ENCODE data around the gene NCOA1.

The NCOA1 gene

DNA sequence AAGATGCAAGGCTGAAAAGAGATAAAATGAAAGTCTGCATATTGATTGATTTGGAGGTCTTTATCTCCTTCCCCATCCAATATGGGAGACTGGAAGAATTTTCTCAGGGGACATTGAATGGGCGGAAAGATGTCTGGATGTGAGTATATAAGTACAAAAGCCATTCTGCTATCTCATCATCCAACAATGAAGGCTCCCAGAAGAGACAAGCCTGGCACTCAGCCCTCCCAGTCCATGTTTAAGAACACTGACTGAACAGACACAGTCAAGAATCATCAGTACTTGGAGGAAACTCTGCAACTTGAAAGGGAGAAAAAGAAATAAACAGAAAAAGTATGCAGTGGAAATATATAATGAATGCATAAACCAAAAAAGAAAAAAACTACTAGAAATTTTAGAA lies 221.2 kb downstream of the NCOA1 start:
- DNase-seq: no peak

DNA sequence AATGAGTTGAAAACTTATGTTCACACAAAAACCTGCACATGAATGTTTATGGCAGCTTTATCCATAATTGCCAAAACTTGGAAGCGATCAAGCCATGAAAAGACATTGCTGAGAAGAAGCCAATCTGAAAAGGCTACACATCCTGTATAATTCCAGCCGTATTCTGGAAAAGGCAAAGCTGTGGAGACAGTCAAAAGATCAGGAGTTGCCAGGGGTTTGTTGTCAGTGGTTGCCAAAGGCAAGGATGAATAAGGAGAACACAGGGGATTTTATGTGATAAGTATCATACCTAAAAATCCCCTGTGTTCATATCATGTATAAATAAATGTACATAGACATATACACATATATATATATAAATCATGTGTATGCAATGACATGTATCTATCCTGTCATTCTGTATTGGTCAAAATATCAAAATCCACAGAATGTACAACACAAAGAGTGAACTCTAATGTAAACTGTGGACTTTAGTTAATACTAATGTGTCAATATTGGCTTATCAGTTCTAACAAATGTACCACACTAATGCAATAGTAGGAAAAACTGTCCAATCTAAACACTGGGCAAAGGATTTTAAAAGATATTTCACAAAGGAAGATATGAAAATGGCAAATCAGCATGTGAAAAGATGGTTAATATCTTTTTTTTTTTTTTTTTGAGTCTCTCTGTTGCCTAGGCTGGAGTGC lies 226.4 kb downstream of the NCOA1 start:
- no peak for DNase-seq

DNA sequence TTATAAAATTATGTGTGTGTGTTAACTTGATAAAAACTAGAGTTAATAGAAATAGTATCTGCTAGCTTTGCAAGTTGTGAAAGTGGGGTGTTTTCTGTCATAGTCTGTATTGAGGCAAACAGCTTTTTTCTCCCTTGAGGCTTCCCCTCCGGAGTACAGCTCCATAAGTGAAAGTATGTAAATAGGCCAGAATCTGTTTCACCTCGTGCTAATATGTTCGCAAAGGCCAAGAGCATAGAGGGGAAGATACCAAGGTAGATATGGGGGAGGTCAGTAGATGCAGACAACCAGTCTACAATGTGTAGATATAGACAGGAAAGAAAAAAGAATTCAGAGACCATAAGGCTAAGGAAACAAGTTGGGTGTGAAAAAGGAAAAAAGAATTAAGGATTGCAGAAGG lies 229.3 kb downstream of the NCOA1 start:
- no peak for DNase-seq

DNA sequence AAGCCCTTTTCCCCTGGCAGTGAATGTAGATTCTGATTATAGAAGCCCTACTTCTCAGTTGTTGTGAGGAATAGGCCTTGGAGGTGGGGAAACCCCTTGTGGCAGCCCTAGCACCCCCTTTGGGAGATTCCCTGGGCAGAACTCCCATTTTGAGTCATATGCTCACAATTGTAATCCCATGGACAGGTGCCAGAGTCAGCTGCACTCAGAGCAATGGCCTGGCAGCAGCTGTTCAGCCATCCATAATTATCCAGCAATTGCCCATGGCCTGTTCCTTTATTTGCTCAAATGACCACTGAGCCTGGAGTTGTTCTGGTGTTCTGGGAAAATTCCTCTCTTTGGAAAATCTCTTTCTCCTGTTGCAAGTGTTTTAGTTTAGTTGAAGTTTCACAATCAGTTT lies 230.4 kb downstream of the NCOA1 start:
- DNase-seq: no peak

DNA sequence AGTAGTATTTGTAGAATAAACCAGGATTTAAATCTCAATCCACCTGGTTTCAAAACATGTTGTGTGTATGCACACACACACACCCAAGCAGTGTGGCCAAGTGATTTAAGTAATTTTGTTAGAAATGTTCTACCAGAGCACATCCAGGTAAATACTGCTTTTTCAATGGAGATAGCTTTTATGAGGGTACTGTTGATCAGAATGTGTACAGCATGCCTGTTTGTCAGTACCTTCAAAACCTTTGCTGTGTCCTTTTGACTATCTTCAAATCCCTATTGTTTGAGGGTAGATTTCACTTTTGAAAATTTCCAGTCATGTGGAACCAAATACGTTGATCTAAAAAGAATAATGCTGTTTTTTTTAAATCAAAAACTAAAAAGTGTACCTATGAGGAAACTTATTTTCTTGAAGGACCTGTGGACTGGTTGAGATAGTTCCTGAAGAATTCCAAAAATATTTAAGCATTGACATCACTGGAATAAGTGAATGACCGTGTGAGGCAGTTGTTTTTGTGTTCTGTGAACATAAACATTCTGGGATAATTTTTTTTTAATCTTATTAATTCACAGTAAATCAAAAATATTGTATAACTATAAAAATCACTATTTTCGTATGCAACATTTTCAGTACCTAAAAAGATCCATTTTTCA lies 231.2 kb downstream of the NCOA1 start:
- DNase-seq: no peak

DNA sequence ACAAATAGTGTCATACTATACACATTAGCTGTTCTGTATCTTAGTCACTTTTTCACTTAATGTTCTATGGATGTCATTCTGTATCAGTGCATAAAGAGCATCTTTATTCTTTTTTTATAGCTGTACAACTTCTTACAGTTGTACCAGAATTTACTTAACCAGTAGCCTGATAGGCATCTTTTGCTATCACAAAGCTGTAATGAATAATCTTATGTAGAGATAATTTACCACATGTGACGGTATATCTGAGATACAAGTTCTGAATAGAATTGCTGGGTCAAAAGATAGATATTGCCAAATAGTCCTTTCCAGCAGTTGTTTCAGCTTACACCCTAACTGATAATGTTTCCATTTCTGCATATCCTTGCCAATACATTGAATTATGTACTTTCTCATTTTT lies 232.1 kb downstream of the NCOA1 start:
- no peak for DNase-seq

DNA sequence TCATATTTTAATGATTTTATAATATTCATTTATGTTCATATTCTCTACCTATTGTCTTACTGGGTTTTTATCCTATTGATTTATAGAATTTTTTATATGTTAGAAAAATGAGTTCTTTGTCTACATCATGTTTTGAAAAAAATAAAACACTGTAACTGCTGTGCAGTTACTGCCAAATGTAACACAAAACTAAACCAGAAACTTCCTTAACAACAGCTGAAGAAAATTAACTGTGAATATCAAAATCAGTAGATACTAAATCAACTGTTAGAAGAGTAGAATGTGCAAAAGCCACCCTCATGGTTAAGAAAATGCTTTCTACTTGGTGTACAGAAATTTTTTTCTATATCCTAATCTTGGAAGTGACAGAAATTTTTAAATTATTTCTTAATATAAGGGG lies 232.6 kb downstream of the NCOA1 start:
- no peak for DNase-seq

DNA sequence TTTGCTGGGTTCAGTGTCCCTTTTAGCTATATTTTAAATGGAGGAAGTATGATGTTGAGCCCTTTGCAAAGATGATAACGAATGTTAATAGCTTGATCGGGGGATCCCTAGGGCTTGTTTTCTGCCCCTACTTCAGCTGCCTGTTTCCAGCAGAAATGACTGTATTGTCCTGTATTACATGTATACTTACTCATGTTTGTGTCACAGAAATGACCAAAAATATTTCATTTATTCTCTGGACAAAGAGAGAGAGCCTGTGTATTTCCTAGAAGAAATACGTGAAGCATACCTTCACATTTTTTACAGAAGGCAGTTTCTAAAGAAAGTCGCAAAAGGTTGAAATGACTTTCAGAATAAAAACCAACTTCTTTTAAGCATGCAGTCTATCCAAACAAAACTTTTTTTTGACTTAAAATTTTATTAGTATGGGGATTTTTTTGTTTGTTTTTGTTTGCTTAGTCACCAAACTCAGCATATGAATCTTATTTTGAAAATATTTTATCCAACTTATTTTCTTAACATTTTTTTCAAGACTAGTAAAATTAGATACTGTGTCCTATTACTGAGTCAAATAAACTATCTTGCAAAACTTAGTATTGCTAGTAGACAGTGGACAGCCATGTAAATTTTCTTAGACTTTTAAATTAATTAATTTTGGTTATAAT lies 233.2 kb downstream of the NCOA1 start:
- DNase-seq: no peak

DNA sequence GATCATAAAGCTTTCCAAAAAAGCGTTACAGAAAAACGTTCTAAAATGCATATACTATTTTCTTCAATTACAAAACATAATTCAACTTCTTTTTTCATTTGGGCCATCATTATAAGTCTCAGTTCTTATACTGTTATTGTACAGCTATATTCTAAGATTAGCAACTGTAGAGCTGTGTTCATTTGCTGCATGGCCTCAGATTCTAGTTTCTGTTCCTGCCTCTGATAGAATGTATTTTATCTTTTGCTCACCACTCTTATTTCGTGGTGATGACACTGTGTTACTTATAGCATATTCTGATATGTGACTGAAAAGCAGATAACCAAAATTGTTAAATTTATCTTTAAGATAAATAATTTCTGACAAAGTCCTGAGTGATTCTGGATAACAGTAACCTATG lies 234.9 kb downstream of the NCOA1 start:
- no peak for DNase-seq

DNA sequence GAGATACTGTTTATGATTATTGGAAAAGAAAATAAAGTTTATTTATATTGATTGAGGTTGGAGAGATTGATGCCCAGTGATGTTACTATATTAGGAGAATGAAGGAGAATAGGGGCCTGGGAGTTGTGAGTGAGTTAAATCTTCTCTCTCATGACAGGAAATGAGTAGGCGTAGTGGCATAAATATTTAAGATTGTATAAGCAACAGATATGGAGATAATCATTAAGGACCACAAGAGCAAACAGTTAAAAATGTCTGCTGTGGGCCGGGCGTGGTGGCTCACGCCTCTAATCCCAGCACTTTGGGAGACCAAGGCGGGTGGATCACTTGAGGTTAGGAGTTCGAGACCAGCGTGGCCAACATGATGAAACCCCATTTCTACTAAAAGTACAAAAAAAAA lies 239.4 kb downstream of the NCOA1 start:
- DNase-seq: no peak

DNA sequence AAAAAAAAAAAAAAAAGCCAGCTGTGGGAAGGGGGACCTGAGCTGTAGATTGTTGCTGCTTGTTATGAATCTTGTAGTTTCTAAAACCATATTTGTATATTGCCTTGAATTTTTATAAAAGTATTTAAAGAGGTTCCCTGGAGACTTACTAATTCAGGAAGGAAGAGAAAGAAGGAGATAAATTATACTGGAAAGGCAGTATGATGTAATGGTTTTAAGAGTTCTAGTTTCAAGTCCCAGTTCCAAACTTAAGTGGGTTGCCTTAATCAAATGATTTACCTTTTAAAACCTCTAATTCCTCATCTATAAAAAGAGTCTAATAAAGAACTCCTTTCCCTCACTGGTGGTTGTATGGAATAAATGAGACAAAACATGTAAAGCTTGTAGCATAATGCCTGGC lies 240.0 kb downstream of the NCOA1 start:
- DNase-seq: no peak

DNA sequence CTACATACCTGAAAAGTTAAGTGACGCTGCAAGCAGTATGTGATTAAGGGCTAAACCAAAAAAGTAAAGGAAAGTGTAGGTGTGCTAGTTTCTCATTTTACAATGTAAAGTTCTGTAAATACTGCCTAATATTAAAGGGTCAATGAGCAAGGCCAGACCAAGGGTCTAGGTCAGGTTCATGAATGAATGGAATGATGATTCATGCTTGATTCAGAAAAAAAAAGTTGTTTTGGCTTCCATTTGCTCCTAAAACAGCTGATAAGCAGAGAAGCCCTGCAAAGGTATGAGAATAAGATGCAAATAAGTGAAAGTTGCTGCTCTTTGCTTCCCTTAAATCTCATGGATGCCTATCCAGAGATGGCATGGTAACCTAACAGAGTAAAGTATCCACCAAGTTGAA lies 240.9 kb downstream of the NCOA1 start:
- DNase-seq: no peak

DNA sequence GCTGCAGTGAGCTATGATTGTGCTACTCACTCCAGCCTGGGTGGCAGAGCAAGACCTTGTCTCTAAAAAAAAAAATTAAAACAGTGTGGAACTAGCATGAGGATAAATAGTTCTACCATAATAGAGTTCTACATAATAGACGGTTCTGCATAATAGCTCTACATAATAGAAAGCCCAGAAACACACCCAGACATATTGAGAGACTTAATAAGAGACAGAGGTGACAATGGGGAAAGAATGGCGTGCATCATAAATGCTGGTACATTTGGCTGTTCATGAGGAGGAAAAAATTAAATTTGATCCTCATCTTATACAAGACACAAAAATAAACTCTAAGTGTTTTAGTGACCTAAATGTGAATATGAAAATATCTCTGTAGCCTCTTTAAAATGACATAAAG lies 243.7 kb downstream of the NCOA1 start:
- DNase-seq: no peak

DNA sequence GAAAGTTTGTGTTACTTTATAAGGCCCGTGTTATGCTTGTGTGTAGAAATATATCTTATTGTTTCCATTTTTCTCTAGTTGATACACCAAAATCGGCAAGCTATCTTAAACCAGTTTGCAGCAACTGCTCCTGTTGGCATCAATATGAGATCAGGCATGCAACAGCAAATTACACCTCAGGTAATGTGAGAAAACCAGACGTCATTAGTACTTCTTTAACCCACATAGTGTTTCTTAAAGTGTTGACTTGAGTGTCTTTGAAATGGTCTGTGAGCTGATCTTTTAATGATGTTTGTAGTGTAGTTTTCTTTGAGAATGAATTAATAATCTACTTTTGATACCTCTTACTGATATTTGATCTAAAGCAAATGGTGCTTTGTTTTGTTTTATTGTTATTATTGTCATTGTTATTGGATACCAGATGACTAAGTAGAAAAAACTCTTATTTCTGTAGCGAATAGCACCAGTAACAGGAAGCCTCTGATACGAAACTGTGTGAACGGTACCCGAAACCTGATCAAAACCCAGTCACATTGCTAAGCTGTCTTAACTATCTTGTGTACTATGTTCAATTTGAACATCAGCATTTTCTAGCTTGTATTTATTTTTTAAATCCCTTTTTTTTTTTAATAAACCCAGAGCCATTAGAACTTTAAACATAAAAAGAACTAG lies 248.4 kb downstream of the NCOA1 start:
- no peak for DNase-seq

DNA sequence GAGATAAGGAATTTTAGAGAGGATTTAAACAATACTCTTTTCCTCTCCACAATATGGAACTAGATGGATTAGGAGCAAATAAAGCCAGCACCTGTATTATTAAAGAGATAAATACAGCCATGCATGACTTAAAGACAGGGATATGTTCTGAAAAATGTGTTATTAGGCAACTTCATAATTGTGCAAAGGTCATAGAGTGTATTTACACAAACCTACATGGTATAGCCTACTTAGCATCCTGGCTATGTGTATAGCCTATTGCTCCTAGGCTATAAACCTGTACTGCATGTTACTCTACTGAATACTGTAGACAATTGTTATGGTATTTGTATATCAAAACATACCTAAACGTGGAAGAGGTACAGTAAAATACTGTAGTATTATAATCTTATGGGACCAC lies 249.1 kb downstream of the NCOA1 start:
- no peak for DNase-seq

DNA sequence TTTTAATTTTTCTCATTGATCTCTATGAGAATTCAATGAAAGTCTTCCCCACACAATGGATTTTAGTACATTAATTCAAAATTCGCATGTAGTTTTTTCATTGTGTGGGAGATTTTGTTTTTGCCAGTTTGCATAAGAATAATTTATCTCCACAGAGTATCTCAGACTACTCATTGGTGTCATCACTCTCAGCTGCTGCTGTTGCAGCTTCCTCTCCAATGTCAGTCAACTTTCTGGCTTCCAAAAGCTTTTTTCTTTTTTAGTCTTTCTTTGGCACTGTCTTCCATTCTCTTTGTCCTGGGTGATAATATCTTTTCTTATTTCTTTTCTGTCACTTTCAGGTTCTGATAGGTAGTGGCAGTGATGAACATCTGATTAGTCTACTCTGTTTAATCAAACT lies 251.7 kb downstream of the NCOA1 start:
- no peak for DNase-seq

DNA sequence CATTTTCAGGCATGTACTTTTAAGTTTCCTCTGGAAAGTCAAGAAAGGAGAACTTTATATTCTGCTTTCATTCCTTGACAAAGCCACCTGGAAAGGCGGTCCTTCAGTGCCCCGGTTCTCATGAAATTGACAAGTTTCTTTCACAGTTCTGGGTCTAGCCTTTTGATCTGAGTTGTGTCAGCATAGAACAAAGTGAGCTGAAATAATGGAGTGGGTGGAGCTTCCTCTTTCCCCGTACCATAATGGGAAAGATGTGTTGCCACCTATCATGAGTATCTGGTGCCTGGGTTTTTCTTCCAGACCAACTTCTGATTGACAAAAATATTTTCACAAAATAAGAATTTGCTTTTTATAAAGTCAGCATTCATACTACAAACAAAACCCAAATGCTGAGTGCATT lies 252.9 kb downstream of the NCOA1 start:
- no peak for DNase-seq

DNA sequence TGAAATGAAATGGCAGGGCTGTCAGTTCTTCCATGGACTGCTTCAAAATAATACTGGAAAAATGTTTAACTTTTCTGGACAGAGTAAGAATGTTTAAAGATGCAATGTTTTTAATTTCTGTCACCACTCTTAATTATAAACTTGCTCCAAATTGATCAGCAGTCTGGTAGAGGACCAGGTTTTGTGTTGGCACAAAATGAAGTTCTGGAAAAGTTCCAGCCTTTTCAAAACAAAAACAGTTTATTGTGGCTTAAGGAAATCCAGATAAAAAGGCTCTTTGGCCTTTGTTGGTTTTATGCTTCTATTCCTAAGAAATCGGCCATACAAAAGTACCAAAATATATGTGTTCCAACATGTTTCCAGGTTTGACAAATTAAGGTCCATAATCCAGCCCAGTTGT lies 253.3 kb downstream of the NCOA1 start:
- no peak for DNase-seq

DNA sequence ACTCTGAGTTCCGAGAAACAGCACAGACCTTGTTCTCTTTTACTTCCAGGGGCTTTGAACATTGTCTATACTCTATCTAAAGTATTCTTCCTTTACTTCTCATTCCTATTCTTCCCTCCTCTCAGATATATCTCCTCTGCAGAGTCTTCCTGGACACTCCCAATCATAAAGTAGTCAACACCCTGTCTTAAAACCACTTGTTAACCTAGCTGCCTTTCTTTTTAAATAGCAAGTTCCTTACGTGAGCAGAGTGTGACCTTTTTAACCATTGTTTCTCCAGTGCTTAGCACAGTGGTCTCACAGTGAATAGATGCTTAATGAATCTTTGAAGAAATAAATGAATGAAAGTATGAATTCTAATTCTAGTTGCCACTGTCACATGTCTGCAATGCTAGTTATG lies 254.8 kb downstream of the NCOA1 start:
- DNase-seq: no peak

DNA sequence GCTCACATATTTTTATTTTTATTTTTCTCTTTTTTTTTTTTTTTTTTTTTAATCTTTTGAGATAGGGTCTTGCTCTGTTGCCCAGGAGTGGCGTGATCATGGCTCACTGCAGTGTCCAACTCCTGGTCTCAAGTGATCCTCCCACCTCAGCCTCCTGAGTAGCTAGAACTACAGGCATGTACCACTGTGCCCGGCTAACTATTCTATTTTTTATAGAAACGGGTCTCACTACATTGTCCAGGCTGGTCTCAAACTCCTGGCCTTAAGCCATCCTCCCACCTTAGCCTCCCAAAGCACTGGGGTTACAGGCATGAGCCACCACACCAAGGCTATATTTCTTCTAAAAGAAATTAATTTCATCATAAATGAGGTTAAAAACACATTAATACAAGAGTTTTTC lies 256.2 kb downstream of the NCOA1 start:
- DNase-seq: no peak

DNA sequence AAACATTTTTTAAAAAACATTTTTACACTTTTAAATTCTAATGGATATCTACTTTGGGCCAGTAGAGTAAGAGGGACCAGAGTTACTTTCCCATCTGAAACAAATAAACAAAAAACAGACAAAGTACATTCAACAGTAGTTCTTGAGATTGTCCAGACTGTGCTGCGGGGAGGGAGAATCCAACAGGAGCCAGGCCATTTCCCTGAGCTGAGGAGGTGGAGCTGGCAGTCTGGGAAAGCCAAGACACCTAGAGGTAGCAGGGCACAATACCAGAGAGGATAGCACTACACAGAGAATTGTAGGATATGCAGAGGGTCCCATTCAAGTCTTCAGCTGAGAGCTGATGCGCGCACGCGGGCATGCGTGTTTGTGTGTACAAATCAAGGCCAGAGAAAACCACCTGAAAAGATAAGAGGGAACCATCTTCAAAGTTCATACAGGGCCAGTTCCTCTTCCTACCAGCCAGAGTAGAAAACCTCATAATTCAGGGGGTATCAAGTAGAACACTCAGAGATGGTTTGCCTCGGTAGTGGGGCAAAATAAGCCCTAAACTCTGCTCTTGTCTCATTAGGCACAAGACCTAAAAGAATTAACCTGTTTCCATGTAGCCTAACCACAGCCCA lies 258.1 kb downstream of the NCOA1 start:
- no peak for DNase-seq

DNA sequence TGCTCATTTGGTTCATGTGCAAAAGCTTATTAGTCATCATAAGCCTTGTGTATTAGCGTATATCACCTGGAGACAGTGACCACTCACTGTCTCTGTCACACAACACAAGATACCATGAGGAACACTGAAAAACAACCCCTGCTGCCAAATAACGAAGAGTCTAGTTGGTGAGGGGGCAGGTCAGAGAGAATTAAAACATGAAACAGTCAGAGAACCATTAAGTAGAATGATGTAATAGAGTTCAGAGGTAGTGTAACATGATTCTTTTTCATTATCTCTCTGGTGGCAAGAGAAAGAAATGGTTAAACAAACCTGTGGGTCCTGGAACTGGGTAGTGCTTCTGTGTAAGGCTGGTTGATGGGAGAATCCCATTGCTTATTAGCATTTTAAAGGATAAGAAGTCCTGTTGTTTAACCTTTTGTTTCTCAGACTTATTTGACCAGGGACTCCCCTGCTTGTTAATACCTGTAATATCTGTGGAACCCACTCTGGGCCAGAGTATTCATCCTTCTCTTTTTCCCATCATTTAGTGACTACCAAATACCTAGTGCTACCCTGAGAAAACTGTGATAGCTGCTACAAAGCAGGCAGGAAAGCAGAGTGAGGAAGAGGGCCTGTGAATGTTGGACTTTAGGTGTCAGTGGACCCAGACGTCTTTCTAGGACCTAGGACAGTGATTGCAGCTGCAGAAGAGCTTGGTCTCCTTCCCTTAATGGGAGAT lies 264.1 kb downstream of the NCOA1 start:
- peak; percentile 32 for DNase-seq

DNA sequence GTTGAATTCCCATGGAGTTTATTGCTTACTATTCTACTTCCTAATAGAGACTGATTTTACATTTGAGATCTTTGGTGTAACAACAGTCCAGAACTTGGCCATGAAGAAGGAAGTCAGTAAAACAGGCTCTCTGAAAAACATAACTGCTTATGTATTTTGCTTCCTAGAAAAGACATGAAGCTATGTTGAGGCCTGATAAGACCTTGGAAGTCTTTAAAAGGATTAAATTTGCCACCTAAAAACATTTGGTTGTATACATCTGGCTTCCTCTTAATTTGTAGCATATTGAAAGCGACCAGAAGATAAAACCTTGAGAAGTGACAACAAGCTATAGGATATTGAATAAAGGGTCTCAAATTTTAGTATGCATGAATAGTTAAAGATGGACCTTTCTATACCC lies 265.7 kb downstream of the NCOA1 start:
- DNase-seq: no peak

Measured in NCI-H510A treated with DMSO at 0.1 percent for 48 hours (cell line).